Chondrocyte (in vitro differentiated cells): Measurements from ENCODE around the gene EIF2D. TPM values are rescaled to one million over a fixed set of nuclear protein-coding genes. Genes with fewer than 3 reads are reported as not detected.
"Not testable (repeated sequence)": the region's sequence is repeated elsewhere in the genome, so short reads cannot be mapped to it uniquely, and the experiment has no call there.

Experiments
- DNase-seq: peaks from one replicate; pipeline ENCODE4 v3.0.0; 2021; ENCODE audit warnings: mixed read lengths, low spot score
- H3K27ac Mint-ChIP-seq: one replicate; pipeline ENCODE4 v1.8.0; 2021; ENCODE audit warnings: mild to moderate bottlenecking, moderate library complexity, mixed read lengths; ENCODE audit not compliant: unreplicated experiment
- H3K27me3 Mint-ChIP-seq: 2 replicates; pipeline ENCODE4 v1.8.0; 2021; ENCODE audit warnings: low read depth, mixed read lengths
- H3K36me3 Mint-ChIP-seq: 2 replicates; pipeline ENCODE4 v1.8.0; 2021; ENCODE audit warnings: low read depth, mixed read lengths
- H3K4me1 Mint-ChIP-seq: 2 replicates; pipeline ENCODE4 v1.8.0; 2021; ENCODE audit warnings: low read depth, mild to moderate bottlenecking, mixed read lengths
- H3K4me3 Mint-ChIP-seq: one replicate; pipeline ENCODE4 v1.8.0; 2021; ENCODE audit warnings: mild to moderate bottlenecking, moderate library complexity, mixed read lengths; ENCODE audit not compliant: unreplicated experiment
- H3K9me3 Mint-ChIP-seq: 2 replicates; pipeline ENCODE4 v1.8.0; 2021; ENCODE audit warnings: low read depth, mixed read lengths
- CTCF ChIP-seq: fragments of 200-600 bp; sonication (generic); IDR thresholded peaks from 2 replicates; pipeline ENCODE4 v1.5.0; 2021; ENCODE audit warnings: antibody characterized with exemption, mild to moderate bottlenecking, moderate library complexity
- total RNA-seq: library from RNA; stranded (reverse); gene quantifications from 3 replicates; pipeline ENCODE4 v1.2.1, GENCODE V29; 2021

Gene EIF2D
- total RNA-seq, 1 donor from 2014 or later: 33.9 TPM

DNA sequence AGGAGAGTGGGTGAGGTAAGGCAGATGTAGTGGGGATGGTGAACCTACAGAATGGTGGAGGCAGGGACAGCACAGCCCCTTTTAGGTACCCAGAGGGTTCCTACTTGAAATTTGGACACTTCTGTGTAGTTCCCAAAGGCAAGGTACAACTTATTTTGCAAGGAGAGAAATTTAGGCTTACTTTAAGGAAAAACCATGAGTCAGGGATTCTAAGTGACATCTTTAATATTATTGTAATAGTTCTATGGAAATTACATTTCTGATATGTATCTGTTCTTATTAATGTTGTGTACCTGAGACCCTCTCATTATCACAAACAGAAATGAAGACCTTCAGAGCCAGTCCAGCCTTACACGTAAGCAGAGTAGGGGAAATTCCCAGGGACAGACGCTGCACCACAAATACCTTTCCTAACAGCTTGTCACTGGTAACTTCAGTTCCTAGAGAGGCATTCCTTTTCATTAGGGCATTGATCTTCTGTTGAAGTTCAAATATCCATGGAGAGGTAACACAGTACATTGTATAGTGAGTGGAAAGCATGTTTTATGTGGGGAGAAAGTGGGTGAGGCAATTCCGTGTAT, 30.9 kb upstream of the EIF2D start:
- H3K4me3 Mint-ChIP-seq: no peak overlapping the region
- no peaks in the 10 kb centered on the region for H3K4me1 Mint-ChIP-seq

DNA sequence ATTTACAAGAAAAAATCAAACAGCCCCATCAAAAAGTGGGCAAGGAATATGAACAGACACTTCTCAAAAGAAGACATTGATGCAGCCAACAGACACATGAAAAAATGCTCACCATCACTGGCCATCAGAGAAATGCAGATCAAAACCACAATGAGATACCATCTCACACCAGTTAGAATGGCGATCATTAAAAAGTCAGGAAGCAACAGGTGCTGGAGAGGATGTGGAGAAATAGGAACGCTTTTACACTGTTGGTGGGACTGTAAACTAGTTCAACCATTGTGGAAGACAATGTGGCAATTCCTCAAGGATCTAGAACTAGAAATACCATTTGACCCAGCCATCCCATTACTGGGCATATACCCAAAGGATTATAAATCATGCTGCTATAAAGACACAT, 29.8 kb upstream of the EIF2D start:
- not testable (repeated sequence) for H3K27ac Mint-ChIP-seq, H3K36me3 Mint-ChIP-seq, H3K4me3 Mint-ChIP-seq, H3K9me3 Mint-ChIP-seq, H3K4me1 Mint-ChIP-seq, H3K27me3 Mint-ChIP-seq, DNase-seq

More for the DNA sequence above, 30.9 kb upstream of the EIF2D start:
- H3K9me3 Mint-ChIP-seq: no peaks in the 10 kb centered on the region
- no peaks in the 10 kb centered on the region for H3K27me3 Mint-ChIP-seq
- peaks cover 11% of the 10 kb centered on the region for H3K36me3 Mint-ChIP-seq
- no peak overlapping the region for H3K27ac Mint-ChIP-seq
- TF ChIP-seq CTCF: no peak
- DNase-seq: no peak

GRCh38 chr1:206637605-206638004, 25.3 kb upstream of the EIF2D start:
- H3K27ac Mint-ChIP-seq: no peak overlapping the region

GRCh38 chr1:206636671-206637070, 24.4 kb upstream of the EIF2D start:
- Mint-ChIP-seq H3K27ac (no peak overlapping the region), H3K27me3 (peaks cover 7% of the 10 kb centered on the region), H3K4me3 (no peak overlapping the region), H3K36me3 (no peaks in the 10 kb centered on the region), H3K4me1 (peaks cover 34% of the 10 kb centered on the region), H3K9me3 (no peaks in the 10 kb centered on the region)
- no peak for TF ChIP-seq CTCF
- no peak for DNase-seq

More at GRCh38 chr1:206637605-206638004, 25.3 kb upstream of the EIF2D start:
- peaks cover 34% of the 10 kb centered on the region for H3K4me1 Mint-ChIP-seq
- H3K27me3 Mint-ChIP-seq: peaks cover 4% of the 10 kb centered on the region
- H3K36me3 Mint-ChIP-seq: no peaks in the 10 kb centered on the region
- H3K9me3 Mint-ChIP-seq: no peaks in the 10 kb centered on the region
- H3K4me3 Mint-ChIP-seq: no peak overlapping the region
- DNase-seq: no peak
- no peak for TF ChIP-seq CTCF

GRCh38 chr1:206635978-206636345, 23.7 kb upstream of the EIF2D start:
- Mint-ChIP-seq H3K4me1 (peaks cover 34% of the 10 kb centered on the region), H3K27ac (peak overlapping the region; percentile 45), H3K4me3 (peak overlapping the region; percentile 77), H3K27me3 (peaks cover 7% of the 10 kb centered on the region), H3K9me3 (no peaks in the 10 kb centered on the region), H3K36me3 (no peaks in the 10 kb centered on the region)
- no peak for TF ChIP-seq CTCF
- DNase-seq: no peak
